RCC 7860 (cell line): ENCODE measurements around the gene TEX264.
"Not testable (repeated sequence)": the region's sequence is repeated elsewhere in the genome, so short reads cannot be mapped to it uniquely, and the experiment has no call there.

ENCODE experiments used
- DNase-seq: peaks from one replicate; pipeline ENCODE4 v3.0.0-alpha.2; 2015; ENCODE audit warnings: low spot score
- FAIRE-seq: peaks from 2 replicates; lab custom pipeline; 2012; peaks lifted over from hg19 to GRCh38; lab: Jason Lieb, UNC

Gene TEX264

GRCh38 chr3:51670823-51671733 lies at the start of gene TEX264:
Gene TEX264, plus strand, starts transcription at chr3:51671252. Its CDS starts 3,053 bp downstream, at chr3:51674305.
- FAIRE-seq (no peak), DNase-seq (peak; percentile 71)

- FAIRE-seq (no peak), DNase-seq (no peak)
Observed at GRCh38 chr3:51622413-51622812, 48.6 kb upstream of the TEX264 start.

GRCh38 chr3:51622868-51623267 lies 48.2 kb upstream of the TEX264 start:
- FAIRE-seq, result no peak
- no peak for DNase-seq

- no peak for FAIRE-seq
- no peak for DNase-seq
Observed at GRCh38 chr3:51630513-51630912, 40.5 kb upstream of the TEX264 start.

GRCh38 chr3:51637144-51637940 lies 33.7 kb upstream of the TEX264 start:
- FAIRE-seq, result no peak

GRCh38 chr3:51637941-51638471 lies 33.0 kb upstream of the TEX264 start:
- DNase-seq, result peak; percentile 50
- no peak for FAIRE-seq

More at GRCh38 chr3:51637144-51637940, 33.7 kb upstream of the TEX264 start:
- no peak for DNase-seq

GRCh38 chr3:51642462-51642861 lies 28.6 kb upstream of the TEX264 start:
- DNase-seq (no peak), FAIRE-seq (no peak)

GRCh38 chr3:51646091-51646490 lies 25.0 kb upstream of the TEX264 start:
- FAIRE-seq (no peak), DNase-seq (no peak)

GRCh38 chr3:51652103-51652502 lies 18.9 kb upstream of the TEX264 start:
- not testable (repeated sequence) for FAIRE-seq, DNase-seq

GRCh38 chr3:51653409-51653808 lies 17.6 kb upstream of the TEX264 start:
- not testable (repeated sequence) for DNase-seq, FAIRE-seq

GRCh38 chr3:51657234-51657633 lies 13.8 kb upstream of the TEX264 start:
- FAIRE-seq (no peak), DNase-seq (no peak)

- DNase-seq (no peak), FAIRE-seq (no peak)
Observed at GRCh38 chr3:51659942-51660341, 11.1 kb upstream of the TEX264 start.

- DNase-seq, result no peak
Observed at GRCh38 chr3:51662456-51662855, 8.6 kb upstream of the TEX264 start.

GRCh38 chr3:51668756-51669155 lies 2.3 kb upstream of the TEX264 start:
- FAIRE-seq, result no peak
- DNase-seq, result no peak

More at GRCh38 chr3:51662456-51662855, 8.6 kb upstream of the TEX264 start:
- FAIRE-seq, result no peak

- DNase-seq, result peak; percentile 66
- FAIRE-seq, result no peak
Observed at GRCh38 chr3:51669241-51670052, 1.6 kb upstream of the TEX264 start.

- DNase-seq, result no peak
- FAIRE-seq, result no peak
Observed at GRCh38 chr3:51670053-51670822, 814 bp upstream of the TEX264 start.

GRCh38 chr3:51671734-51672475 lies 853 bp downstream of the TEX264 start:
- FAIRE-seq (no peak), DNase-seq (peak; percentile 44)

- DNase-seq (no peak), FAIRE-seq (no peak)
Observed at GRCh38 chr3:51673181-51673801, 2.2 kb downstream of the TEX264 start.
